Measurements from ENCODE around the gene FA2H.

Gene FA2H

GRCh38 chr16:74743668-74744299 is 30.8 kb downstream of the FA2H start:
- Histone ChIP-seq H3K4me3 (ENCODE audit: low read depth, low read length) (no peak overlapping the region), H3K9ac (ENCODE audit: low read depth, low read length) (no peak overlapping the region)

GRCh38 chr16:74743045-74743667 is 31.5 kb downstream of the FA2H start:
- Histone ChIP-seq H3K4me3 (ENCODE audit: low read depth, low read length) (no peak overlapping the region), H3K9me3 (ENCODE audit: control insufficient read depth, insufficient read depth, low read length) (no peaks in the 10 kb centered on the region), H3K4me1 (ENCODE audit: control insufficient read depth, insufficient read depth, low read length) (peaks cover 13% of the 10 kb centered on the region), H3K27me3 (ENCODE audit: control insufficient read depth, insufficient read depth, low read length) (no peaks in the 10 kb centered on the region), H3K27ac (ENCODE audit: low read depth, low read length) (no peak overlapping the region), H3K36me3 (ENCODE audit: control insufficient read depth, insufficient read depth, low read length) (no peaks in the 10 kb centered on the region), H3K9ac (ENCODE audit: low read depth, low read length) (no peak overlapping the region)

More at GRCh38 chr16:74743668-74744299, 30.8 kb downstream of the FA2H start:
- H3K36me3 ChIP-seq (ENCODE audit: control insufficient read depth, insufficient read depth, low read length), result no peaks in the 10 kb centered on the region
- H3K9me3 ChIP-seq (ENCODE audit: control insufficient read depth, insufficient read depth, low read length), result no peaks in the 10 kb centered on the region
- no peak overlapping the region for H3K27ac ChIP-seq (ENCODE audit: low read depth, low read length)
- H3K27me3 ChIP-seq (ENCODE audit: control insufficient read depth, insufficient read depth, low read length), result no peaks in the 10 kb centered on the region
- H3K4me1 ChIP-seq (ENCODE audit: control insufficient read depth, insufficient read depth, low read length), result peaks cover 10% of the 10 kb centered on the region

GRCh38 chr16:74742051-74742481 is 32.6 kb downstream of the FA2H start:
- no peak overlapping the region for H3K4me3 ChIP-seq (ENCODE audit: low read depth, low read length)
- H3K4me1 ChIP-seq (ENCODE audit: control insufficient read depth, insufficient read depth, low read length), result peaks cover 15% of the 10 kb centered on the region
- no peak overlapping the region for H3K27ac ChIP-seq (ENCODE audit: low read depth, low read length)
- no peak overlapping the region for H3K9ac ChIP-seq (ENCODE audit: low read depth, low read length)
- H3K36me3 ChIP-seq (ENCODE audit: control insufficient read depth, insufficient read depth, low read length), result no peaks in the 10 kb centered on the region
- no peaks in the 10 kb centered on the region for H3K9me3 ChIP-seq (ENCODE audit: control insufficient read depth, insufficient read depth, low read length)
- no peaks in the 10 kb centered on the region for H3K27me3 ChIP-seq (ENCODE audit: control insufficient read depth, insufficient read depth, low read length)

- Histone ChIP-seq H3K27me3 (ENCODE audit: control insufficient read depth, insufficient read depth, low read length) (no peaks in the 10 kb centered on the region), H3K27ac (ENCODE audit: low read depth, low read length) (no peak overlapping the region), H3K4me3 (ENCODE audit: low read depth, low read length) (no peak overlapping the region), H3K9ac (ENCODE audit: low read depth, low read length) (no peak overlapping the region), H3K36me3 (ENCODE audit: control insufficient read depth, insufficient read depth, low read length) (no peaks in the 10 kb centered on the region), H3K4me1 (ENCODE audit: control insufficient read depth, insufficient read depth, low read length) (peaks cover 15% of the 10 kb centered on the region), H3K9me3 (ENCODE audit: control insufficient read depth, insufficient read depth, low read length) (no peaks in the 10 kb centered on the region)
Observed at GRCh38 chr16:74740795-74741304, 33.8 kb downstream of the FA2H start.

- Histone ChIP-seq H3K9me3 (ENCODE audit: control insufficient read depth, insufficient read depth, low read length) (no peaks in the 10 kb centered on the region), H3K36me3 (ENCODE audit: control insufficient read depth, insufficient read depth, low read length) (no peaks in the 10 kb centered on the region), H3K9ac (ENCODE audit: low read depth, low read length) (no peak overlapping the region), H3K27me3 (ENCODE audit: control insufficient read depth, insufficient read depth, low read length) (no peaks in the 10 kb centered on the region), H3K4me3 (ENCODE audit: low read depth, low read length) (no peak overlapping the region), H3K4me1 (ENCODE audit: control insufficient read depth, insufficient read depth, low read length) (peaks cover 26% of the 10 kb centered on the region), H3K27ac (ENCODE audit: low read depth, low read length) (no peak overlapping the region)
Observed at GRCh38 chr16:74739275-74739674, 35.3 kb downstream of the FA2H start.

- Histone ChIP-seq H3K36me3 (ENCODE audit: control insufficient read depth, insufficient read depth, low read length) (no peaks in the 10 kb centered on the region), H3K4me1 (ENCODE audit: control insufficient read depth, insufficient read depth, low read length) (peaks cover 31% of the 10 kb centered on the region), H3K4me3 (ENCODE audit: low read depth, low read length) (no peak overlapping the region), H3K27ac (ENCODE audit: low read depth, low read length) (no peak overlapping the region), H3K9me3 (ENCODE audit: control insufficient read depth, insufficient read depth, low read length) (no peaks in the 10 kb centered on the region), H3K27me3 (ENCODE audit: control insufficient read depth, insufficient read depth, low read length) (no peaks in the 10 kb centered on the region), H3K9ac (ENCODE audit: low read depth, low read length) (no peak overlapping the region)
Observed at GRCh38 chr16:74738816-74739215, 35.8 kb downstream of the FA2H start.

- no peak overlapping the region for H3K4me3 ChIP-seq (ENCODE audit: low read depth, low read length)
- no peak overlapping the region for H3K9ac ChIP-seq (ENCODE audit: low read depth, low read length)
- no peaks in the 10 kb centered on the region for H3K36me3 ChIP-seq (ENCODE audit: control insufficient read depth, insufficient read depth, low read length)
- H3K27ac ChIP-seq (ENCODE audit: low read depth, low read length), result no peak overlapping the region
- peaks cover 28% of the 10 kb centered on the region for H3K4me1 ChIP-seq (ENCODE audit: control insufficient read depth, insufficient read depth, low read length)
- no peaks in the 10 kb centered on the region for H3K9me3 ChIP-seq (ENCODE audit: control insufficient read depth, insufficient read depth, low read length)
- no peaks in the 10 kb centered on the region for H3K27me3 ChIP-seq (ENCODE audit: control insufficient read depth, insufficient read depth, low read length)
Observed at GRCh38 chr16:74738113-74738541, 36.5 kb downstream of the FA2H start.

- H3K9me3 ChIP-seq (ENCODE audit: control insufficient read depth, insufficient read depth, low read length), result no peaks in the 10 kb centered on the region
- no peaks in the 10 kb centered on the region for H3K36me3 ChIP-seq (ENCODE audit: control insufficient read depth, insufficient read depth, low read length)
- H3K27me3 ChIP-seq (ENCODE audit: control insufficient read depth, insufficient read depth, low read length), result no peaks in the 10 kb centered on the region
- H3K9ac ChIP-seq (ENCODE audit: low read depth, low read length), result no peak overlapping the region
- H3K4me3 ChIP-seq (ENCODE audit: low read depth, low read length), result no peak overlapping the region
- no peak overlapping the region for H3K27ac ChIP-seq (ENCODE audit: low read depth, low read length)
- H3K4me1 ChIP-seq (ENCODE audit: control insufficient read depth, insufficient read depth, low read length), result peaks cover 28% of the 10 kb centered on the region
Observed at GRCh38 chr16:74737521-74737920, 37.1 kb downstream of the FA2H start.

- no peaks in the 10 kb centered on the region for H3K27me3 ChIP-seq (ENCODE audit: control insufficient read depth, insufficient read depth, low read length)
- no peak overlapping the region for H3K9ac ChIP-seq (ENCODE audit: low read depth, low read length)
- H3K4me3 ChIP-seq (ENCODE audit: low read depth, low read length), result no peak overlapping the region
- no peaks in the 10 kb centered on the region for H3K36me3 ChIP-seq (ENCODE audit: control insufficient read depth, insufficient read depth, low read length)
- no peaks in the 10 kb centered on the region for H3K9me3 ChIP-seq (ENCODE audit: control insufficient read depth, insufficient read depth, low read length)
- H3K4me1 ChIP-seq (ENCODE audit: control insufficient read depth, insufficient read depth, low read length), result peaks cover 22% of the 10 kb centered on the region
- no peak overlapping the region for H3K27ac ChIP-seq (ENCODE audit: low read depth, low read length)
Observed at GRCh38 chr16:74736531-74737157, 38.0 kb downstream of the FA2H start.

GRCh38 chr16:74735554-74735953 is 39.1 kb downstream of the FA2H start:
- no peak overlapping the region for H3K27ac ChIP-seq (ENCODE audit: low read depth, low read length)
- no peaks in the 10 kb centered on the region for H3K27me3 ChIP-seq (ENCODE audit: control insufficient read depth, insufficient read depth, low read length)
- no peak overlapping the region for H3K4me3 ChIP-seq (ENCODE audit: low read depth, low read length)
- H3K9me3 ChIP-seq (ENCODE audit: control insufficient read depth, insufficient read depth, low read length), result no peaks in the 10 kb centered on the region
- no peaks in the 10 kb centered on the region for H3K36me3 ChIP-seq (ENCODE audit: control insufficient read depth, insufficient read depth, low read length)
- H3K4me1 ChIP-seq (ENCODE audit: control insufficient read depth, insufficient read depth, low read length), result peaks cover 22% of the 10 kb centered on the region
- no peak overlapping the region for H3K9ac ChIP-seq (ENCODE audit: low read depth, low read length)

- no peak overlapping the region for H3K4me3 ChIP-seq (ENCODE audit: low read depth, low read length)
- no peak overlapping the region for H3K9ac ChIP-seq (ENCODE audit: low read depth, low read length)
- no peaks in the 10 kb centered on the region for H3K9me3 ChIP-seq (ENCODE audit: control insufficient read depth, insufficient read depth, low read length)
- peaks cover 25% of the 10 kb centered on the region for H3K4me1 ChIP-seq (ENCODE audit: control insufficient read depth, insufficient read depth, low read length)
- H3K27me3 ChIP-seq (ENCODE audit: control insufficient read depth, insufficient read depth, low read length), result no peaks in the 10 kb centered on the region
- peak overlapping the region; percentile 5 for H3K27ac ChIP-seq (ENCODE audit: low read depth, low read length)
- no peaks in the 10 kb centered on the region for H3K36me3 ChIP-seq (ENCODE audit: control insufficient read depth, insufficient read depth, low read length)
Observed at GRCh38 chr16:74735162-74735452, 39.5 kb downstream of the FA2H start.

Data from HUES48 (cell line).